GM19455 (cell line): ENCODE data around the gene PCBD2.
"Not testable (repeated sequence)": the region's sequence is repeated elsewhere in the genome, so short reads cannot be mapped to it uniquely, and the experiment has no call there.

ENCODE experiments used
- ATAC-seq: cut with Tn5 transposase; IDR thresholded peaks from one replicate; pipeline ENCODE4 v1.9.1; 2021; ENCODE audit not compliant: unreplicated experiment

Gene PCBD2

GRCh38 chr5:134998068-134998467, 93.1 kb downstream of the PCBD2 start:
- not testable (repeated sequence) for ATAC-seq

- ATAC-seq, result no peak
These were observed 99.4 kb downstream of the PCBD2 start for GRCh38 chr5:135004376-135004775.

GRCh38 chr5:135005076-135005475, 100.1 kb downstream of the PCBD2 start:
- no peak for ATAC-seq

- no peak for ATAC-seq
These were observed 102.4 kb downstream of the PCBD2 start for GRCh38 chr5:135007305-135007704.

- no peak for ATAC-seq
These were observed 102.9 kb downstream of the PCBD2 start for GRCh38 chr5:135007749-135008363.

GRCh38 chr5:135008556-135008955, 103.6 kb downstream of the PCBD2 start:
- ATAC-seq, result no peak

GRCh38 chr5:135008981-135009735, 104.2 kb downstream of the PCBD2 start:
- no peak for ATAC-seq

- no peak for ATAC-seq
These were observed 105.0 kb downstream of the PCBD2 start for GRCh38 chr5:135009736-135010501.

GRCh38 chr5:135010502-135011354, 105.8 kb downstream of the PCBD2 start:
- no peak for ATAC-seq

GRCh38 chr5:135011355-135012032, 106.6 kb downstream of the PCBD2 start:
- ATAC-seq, result no peak

- no peak for ATAC-seq
These were observed 107.2 kb downstream of the PCBD2 start for GRCh38 chr5:135012033-135012588.
